Measurements from ENCODE around the gene NECTIN3.

Gene NECTIN3

GRCh38 chr3:111035902-111036301 is 35.7 kb upstream of the NECTIN3 start:
- DNase-seq: no peak
- Histone ChIP-seq H3K4me3 (ENCODE audit: low read length) (no peak overlapping the region), H3K9me3 (replicated peaks; ENCODE audit: insufficient read depth, low read length) (0 out of 2 replicates have a peak, but pooled peaks cover 4% of the 10 kb centered on the region), H3K79me2 (ENCODE audit: low read length) (no peaks in the 10 kb centered on the region), H3K4me2 (ENCODE audit: low read depth, low read length) (no peak overlapping the region), H3K4me1 (ENCODE audit: low read length) (peaks cover 14% of the 10 kb centered on the region; the same call in 1 of the 2 replicates), H3K9me2 (replicated peaks; ENCODE audit: insufficient read depth, low read length) (no peaks in the 10 kb centered on the region), H3K27me3 (replicated peaks; ENCODE audit: insufficient read depth, low read length) (no peaks in the 10 kb centered on the region), H3K36me3 (replicated peaks; ENCODE audit: insufficient read depth, low read length) (no peaks in the 10 kb centered on the region), H4K20me1 (ENCODE audit: insufficient read depth, low read length) (no peaks in the 10 kb centered on the region), H2AFZ (ENCODE audit: low read length) (no peak overlapping the region), H3F3A (ENCODE audit: insufficient read depth, low read length) (no peaks in the 10 kb centered on the region), H3K27ac (ENCODE audit: low read length) (no peak overlapping the region), H3K9ac (ENCODE audit: low read length) (no peak overlapping the region)
- no peak for TF ChIP-seq CTCF (IDR thresholded peaks at IDR 0.05; ENCODE audit: low read length)
- TF ChIP-seq EZH2phosphoT487 (IDR thresholded peaks at IDR 0.05; ENCODE audit: low read length): no peak
- TF ChIP-seq EZH2 (optimal IDR thresholded peaks at IDR 0.05; ENCODE audit: low read depth, low read length): no peak

- Histone ChIP-seq H3K27me3 (replicated peaks; ENCODE audit: insufficient read depth, low read length) (no peaks in the 10 kb centered on the region), H3F3A (ENCODE audit: insufficient read depth, low read length) (no peaks in the 10 kb centered on the region), H3K4me2 (ENCODE audit: low read depth, low read length) (no peak overlapping the region), H4K20me1 (ENCODE audit: insufficient read depth, low read length) (no peaks in the 10 kb centered on the region), H3K9me3 (replicated peaks; ENCODE audit: insufficient read depth, low read length) (0 out of 2 replicates have a peak, but pooled peaks cover 4% of the 10 kb centered on the region), H3K9me2 (replicated peaks; ENCODE audit: insufficient read depth, low read length) (no peaks in the 10 kb centered on the region), H3K36me3 (replicated peaks; ENCODE audit: insufficient read depth, low read length) (no peaks in the 10 kb centered on the region), H3K9ac (ENCODE audit: low read length) (no peak overlapping the region), H3K79me2 (ENCODE audit: low read length) (no peaks in the 10 kb centered on the region), H3K4me1 (ENCODE audit: low read length) (0 out of 2 replicates have a peak, but pooled peaks cover 3% of the 10 kb centered on the region), H3K27ac (ENCODE audit: low read length) (no peak overlapping the region), H3K4me3 (ENCODE audit: low read length) (no peak overlapping the region), H2AFZ (ENCODE audit: low read length) (no peak overlapping the region)
- DNase-seq: no peak
- TF ChIP-seq EZH2phosphoT487 (IDR thresholded peaks at IDR 0.05; ENCODE audit: low read length): no peak
- no peak for TF ChIP-seq CTCF (IDR thresholded peaks at IDR 0.05; ENCODE audit: low read length)
- TF ChIP-seq EZH2 (optimal IDR thresholded peaks at IDR 0.05; ENCODE audit: low read depth, low read length): no peak
Measured at GRCh38 chr3:111040959-111041358, 30.7 kb upstream of the NECTIN3 start.

- TF ChIP-seq EZH2phosphoT487 (IDR thresholded peaks at IDR 0.05; ENCODE audit: low read length) (no peak), EZH2 (optimal IDR thresholded peaks at IDR 0.05; ENCODE audit: low read depth, low read length) (no peak), CTCF (IDR thresholded peaks at IDR 0.05; ENCODE audit: low read length) (no peak)
- no peak for DNase-seq
- H3F3A ChIP-seq (ENCODE audit: insufficient read depth, low read length): no peaks in the 10 kb centered on the region
- H4K20me1 ChIP-seq (ENCODE audit: insufficient read depth, low read length): no peaks in the 10 kb centered on the region
- H3K27me3 ChIP-seq (replicated peaks; ENCODE audit: insufficient read depth, low read length): no peaks in the 10 kb centered on the region
- H2AFZ ChIP-seq (ENCODE audit: low read length): no peak overlapping the region
- H3K4me3 ChIP-seq (ENCODE audit: low read length): no peak overlapping the region
- no peaks in the 10 kb centered on the region for H3K4me1 ChIP-seq (ENCODE audit: low read length)
- no peaks in the 10 kb centered on the region for H3K9me3 ChIP-seq (replicated peaks; ENCODE audit: insufficient read depth, low read length)
- no peaks in the 10 kb centered on the region for H3K36me3 ChIP-seq (replicated peaks; ENCODE audit: insufficient read depth, low read length)
- H3K79me2 ChIP-seq (ENCODE audit: low read length): no peaks in the 10 kb centered on the region
- H3K9ac ChIP-seq (ENCODE audit: low read length): no peak overlapping the region
- no peaks in the 10 kb centered on the region for H3K9me2 ChIP-seq (replicated peaks; ENCODE audit: insufficient read depth, low read length)
- no peak overlapping the region for H3K27ac ChIP-seq (ENCODE audit: low read length)
- no peak overlapping the region for H3K4me2 ChIP-seq (ENCODE audit: low read depth, low read length)
Measured at GRCh38 chr3:111045564-111045963, 26.1 kb upstream of the NECTIN3 start.

Measured in MM.1S (cell line).